ENCODE measurements around the gene EXOC4. TPM values are rescaled to one million over a fixed set of nuclear protein-coding genes. Genes with fewer than 3 reads are reported as not detected.

Gene EXOC4
- total and polyA plus RNA-seq, 2 of the 8 experiments (the other 6 are each of a cell fraction or from before 2014, with no cell fraction given) = 27.0 to 67.3 TPM

- H2AK5ac ChIP-seq (ENCODE audit: low read depth, low read length) = no peak overlapping the region
- H3K23me2 ChIP-seq (ENCODE audit: low read depth, low read length) = no peaks in the 10 kb centered on the region
- no peak overlapping the region for H3K9ac ChIP-seq (replicated peaks in 1 of 4; ENCODE audit: extremely low read depth in 1 of 4, low read depth in 3 of 4, low read length in 3 of 4)
- H2BK120ac ChIP-seq (replicated peaks; ENCODE audit: low read depth, low read length) = no peak overlapping the region
- no peak overlapping the region for H2AFZ ChIP-seq (ENCODE audit: low read length)
- no peak overlapping the region for H3K4ac ChIP-seq (replicated peaks; ENCODE audit: insufficient read length, low read depth, low read length)
- no peak for FAIRE-seq
- no peak overlapping the region for H3K4me3 ChIP-seq (ENCODE audit: extremely low read depth in 1 of 4, insufficient read depth in 2 of 4, low read depth in 3 of 4, low read length in 4 of 4)
- no peak overlapping the region for H4K91ac ChIP-seq (replicated peaks; ENCODE audit: insufficient read length, low read length)
- peaks cover 2 to 4% of the 10 kb centered on the region in 2 experiments; a peak in 2 of 4 replicates for H3K79me2 ChIP-seq (ENCODE audit: control insufficient read depth in 1 of 2, insufficient read depth in 2 of 2, low read length in 2 of 2)
- no peak overlapping the region for H2BK5ac ChIP-seq (ENCODE audit: low read depth, low read length)
- 88% methylated on average over 23 of the region's 23 CpGs; no CpG with 5 or more reads in 1 of the 2 experiments for WGBS, 2 experiments (ENCODE audit: extremely low coverage in 1 of 2, insufficient coverage in 1 of 2, insufficient read length in 1 of 2, insufficient replicate concordance in 2 of 2, low coverage in 1 of 2, low lambda C conversion rate in 2 of 2, missing lambda C conversion rate in 1 of 2)
- DNase-seq (ENCODE audit: low read depth in 1 of 2, low spot score in 2 of 2) = no peak
- no peaks in the 10 kb centered on the region; the same call in 1 of the 2 replicates for H3K79me1 ChIP-seq (ENCODE audit: low read depth, low read length)
- H2BK15ac ChIP-seq (ENCODE audit: low read length) = no peak overlapping the region
- no peaks in the 10 kb centered on the region for H4K20me1 ChIP-seq (replicated peaks in 1 of 2; ENCODE audit: control insufficient read depth in 1 of 2, insufficient read depth in 2 of 2, low read length in 2 of 2)
- H3K18ac ChIP-seq (ENCODE audit: extremely low read depth, low read length) = no peak overlapping the region
- no peak overlapping the region for H3K27ac ChIP-seq (ENCODE audit: low read depth, low read length)
- H3K14ac ChIP-seq (ENCODE audit: insufficient read length) = no peak overlapping the region
- no peak overlapping the region for H4K8ac ChIP-seq (ENCODE audit: extremely low read depth, insufficient read depth, low read length)
- no peaks in the 10 kb centered on the region; a peak in 1 of 8 replicates for H3K36me3 ChIP-seq (ENCODE audit: control insufficient read depth in 2 of 4, insufficient read depth in 4 of 4, low read length in 3 of 4)
- no peak overlapping the region for H3K23ac ChIP-seq (ENCODE audit: insufficient read length)
- ChIA-PET CTCF (ENCODE audit: partially characterized antibody) (interaction anchor here (1.3 to 4.7 kb wide), 2 partner anchors 10 to 345 kb away, joined by 4 to 23 read pairs; no protein-coding TSS in a partner anchor), POLR2A (ENCODE audit: partially characterized antibody) (no interaction called here)
- H3K4me1 ChIP-seq (replicated peaks in 1 of 4; ENCODE audit: control insufficient read depth in 3 of 4, insufficient read depth in 4 of 4, low read length in 3 of 4) = peaks cover 0 to 10% (median 4%) of the 10 kb centered on the region in 4 experiments; a peak in 3 of 7 replicates
- no peak overlapping the region for H2BK20ac ChIP-seq (ENCODE audit: low read length)
- no peak overlapping the region for H3K4me2 ChIP-seq (ENCODE audit: insufficient read depth in 1 of 2, low read depth in 2 of 2, low read length in 2 of 2)
- peaks cover 0 to 4% of the 10 kb centered on the region in 2 experiments; a peak in 1 of 4 replicates for H3K9me3 ChIP-seq (ENCODE audit: insufficient read depth in 2 of 2, low read depth in 1 of 2, low read length in 1 of 2)
- H3K56ac ChIP-seq (replicated peaks; ENCODE audit: insufficient read length, low read depth, low read length) = no peak overlapping the region
- H4K5ac ChIP-seq (ENCODE audit: insufficient read length, low read depth, low read length) = no peak overlapping the region
- H3K27me3 ChIP-seq (replicated peaks in 1 of 4; ENCODE audit: control insufficient read depth in 3 of 4, extremely low read depth in 1 of 4, insufficient read depth in 3 of 4, low read length in 3 of 4) = no peaks in the 10 kb centered on the region
- H2BK12ac ChIP-seq (ENCODE audit: low read depth, low read length) = no peak overlapping the region
- no peak for TF ChIP-seq NANOG (IDR thresholded peaks at IDR 0.05; ENCODE audit: insufficient read depth, low read depth, low read length, poor library complexity, severe bottlenecking)
- no peak for TF ChIP-seq TCF12 (IDR thresholded peaks at IDR 0.05; ENCODE audit: low read depth, low read length)
- no peak for TF ChIP-seq SRF (IDR thresholded peaks at IDR 0.05; ENCODE audit: low read depth, low read length)
- TF ChIP-seq MAFK (IDR thresholded peaks at IDR 0.05; ENCODE audit: low read depth, low read length) = no peak
- TF ChIP-seq E2F6 (IDR thresholded peaks at IDR 0.05) = no peak
- no peak for TF ChIP-seq SAP30 (IDR thresholded peaks at IDR 0.05; ENCODE audit: insufficient read depth, insufficient replicate concordance, low read length)
- TF ChIP-seq KDM5A (IDR thresholded peaks at IDR 0.05; ENCODE audit: low read length) = no peak
- no peak for TF ChIP-seq EP300 (IDR thresholded peaks at IDR 0.05; ENCODE audit: borderline replicate concordance in 1 of 2, low read depth in 2 of 2, low read length in 2 of 2)
- no peak for TF ChIP-seq TAF1 (IDR thresholded peaks at IDR 0.05; ENCODE audit: low read depth, low read length)
- TF ChIP-seq FOSL1 (IDR thresholded peaks at IDR 0.05; ENCODE audit: insufficient read depth, low read depth, low read length) = no peak
- TF ChIP-seq HDAC2 (IDR thresholded peaks at IDR 0.05; ENCODE audit: borderline replicate concordance in 1 of 2, low read depth in 2 of 2, low read length in 2 of 2) = no peak
- no peak for TF ChIP-seq RFX5 (IDR thresholded peaks at IDR 0.05; ENCODE audit: borderline replicate concordance, low read depth, low read length)
- no peak for TF ChIP-seq BCL11A (IDR thresholded peaks at IDR 0.05; ENCODE audit: low read depth in 2 of 2, low read length in 2 of 2)
Measured at GRCh38 chr7:133423618-133424017, 170.7 kb downstream of the EXOC4 start.
